Activated T-cell treated with anti-CD3 and anti-CD28 coated beads, Interleukin-2, amount 50 U/mL, for 72 hours (primary cell): ENCODE measurements around the gene MCUB. TPM values are rescaled to one million over a fixed set of nuclear protein-coding genes. Genes with fewer than 3 reads are reported as not detected.

Experiments used
- ATAC-seq, 2 donors: fragments of 150-1000 bp; cut with Tn5 transposase; replicated peaks in 1 of 2; 2 replicates each; pipeline ENCODE4 v1.10.0; 2021; ENCODE audit warnings: moderate library complexity in 2 of 2, mild to moderate bottlenecking in 1 of 2
- DNase-seq, 2 donors: peaks; one replicate each; pipeline ENCODE4 v3.0.0; 2021 to 2022; ENCODE audit warnings: mixed read lengths in 1 of 2
- H3K27ac Mint-ChIP-seq: one replicate; pipeline ENCODE4 v1.8.0; 2022; ENCODE audit warnings: mild to moderate bottlenecking, moderate library complexity, mixed read lengths
- H3K27me3 Mint-ChIP-seq: one replicate; pipeline ENCODE4 v1.8.0; 2022; ENCODE audit warnings: low read depth, mixed read lengths
- H3K36me3 Mint-ChIP-seq, 2 donors: one replicate each; pipeline ENCODE4 v1.8.0; 2022; ENCODE audit warnings: mixed read lengths in 2 of 2, mild to moderate bottlenecking in 1 of 2; ENCODE audit not compliant: insufficient read depth in 2 of 2
- H3K4me1 Mint-ChIP-seq: one replicate; pipeline ENCODE4 v1.8.0; 2022; ENCODE audit warnings: low read depth, mixed read lengths
- H3K4me3 Mint-ChIP-seq, 2 donors: one replicate each; pipeline ENCODE4 v1.8.0; 2022; ENCODE audit warnings: mild to moderate bottlenecking in 2 of 2, mixed read lengths in 2 of 2, moderate library complexity in 2 of 2
- H3K9me3 Mint-ChIP-seq, 2 donors: one replicate each; pipeline ENCODE4 v1.8.0; 2022; ENCODE audit warnings: mixed read lengths in 2 of 2
- total RNA-seq, 2 donors: library from RNA; stranded (reverse); gene quantifications; one replicate each; pipeline ENCODE4 v1.2.3, GENCODE V29; 2022

The MCUB gene
- total RNA-seq, 2 donors from 2014 or later = 43.8 to 52.0 TPM

DNA sequence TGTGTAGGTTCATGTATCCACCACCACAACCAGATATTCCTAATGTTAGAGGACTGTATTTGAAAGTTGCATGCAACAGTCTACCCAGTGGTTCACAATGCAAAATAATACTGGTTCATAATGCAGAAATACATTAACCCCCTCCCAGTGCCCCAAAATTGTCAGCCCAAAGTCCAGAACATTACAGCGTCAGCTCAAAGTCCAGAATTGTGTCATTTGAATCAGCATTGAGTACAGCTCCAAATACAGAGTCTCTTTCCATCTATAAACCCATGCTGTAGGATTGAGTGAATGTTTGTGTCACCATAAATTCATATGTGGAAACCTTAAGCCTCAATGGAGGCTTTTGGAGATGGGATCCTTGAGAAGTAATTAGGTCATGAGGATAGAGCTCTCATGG, 54.0 kb downstream of the MCUB start:
- Mint-ChIP-seq H3K4me1 (peaks cover 26% of the 10 kb centered on the region), H3K27ac (no peak overlapping the region), H3K9me3 (peaks cover 1 to 3% of the 10 kb centered on the region in 2 donors), H3K4me3 (no peak overlapping the region), H3K27me3 (no peaks in the 10 kb centered on the region), H3K36me3 (peaks cover 0 to 13% of the 10 kb centered on the region in 2 donors)
- ATAC-seq (no peak), DNase-seq (no peak)

DNA sequence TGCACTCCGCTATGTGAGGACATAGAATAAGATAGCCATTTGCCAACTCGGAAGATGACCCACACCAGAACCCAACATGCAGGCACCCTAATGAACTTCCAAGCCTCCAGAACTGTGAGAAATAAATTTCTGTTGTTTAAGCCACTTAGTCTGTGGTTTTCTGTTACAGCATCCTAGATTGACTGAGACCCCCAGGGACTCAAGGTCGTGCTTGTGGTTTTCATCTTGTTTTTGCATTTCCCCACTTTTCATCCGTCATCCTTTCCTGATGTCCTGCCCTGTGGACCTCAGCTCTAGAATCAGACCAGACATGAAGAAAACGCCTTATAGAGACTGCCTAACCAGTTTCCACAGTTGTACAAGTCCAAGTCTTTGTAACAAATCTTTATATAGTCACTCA, 54.4 kb downstream of the MCUB start:
- DNase-seq (no peak), ATAC-seq (no peak)
- Mint-ChIP-seq H3K27me3 (no peaks in the 10 kb centered on the region), H3K9me3 (peaks cover under 1 to 3% of the 10 kb centered on the region in 2 donors), H3K36me3 (peaks cover 0 to 13% of the 10 kb centered on the region in 2 donors), H3K4me3 (no peak overlapping the region), H3K27ac (no peak overlapping the region), H3K4me1 (peaks cover 23% of the 10 kb centered on the region)

DNA sequence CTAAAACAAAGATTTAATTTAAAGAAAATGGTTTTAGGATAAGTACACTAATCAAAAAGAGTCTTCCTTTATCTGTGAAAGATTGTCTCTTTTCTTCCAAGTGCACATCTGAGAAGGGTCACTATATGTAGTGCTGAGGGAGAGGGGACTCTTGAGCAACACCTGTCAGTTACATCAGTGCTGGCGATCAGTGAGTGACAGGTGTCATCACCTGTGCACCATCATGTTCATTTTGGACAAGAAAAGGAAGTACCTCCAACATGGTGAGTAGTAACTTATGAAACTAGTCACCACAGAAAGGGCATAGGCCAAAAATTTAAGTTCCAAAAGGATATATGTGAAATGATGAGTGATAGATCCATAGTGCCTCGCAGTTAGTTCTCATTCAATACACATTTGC, 55.7 kb downstream of the MCUB start:
- Mint-ChIP-seq H3K27me3 (no peaks in the 10 kb centered on the region), H3K4me3 (no peak overlapping the region), H3K4me1 (peaks cover 16% of the 10 kb centered on the region)

GRCh38 chr4:109616243-109616642, 56.2 kb downstream of the MCUB start:
- Mint-ChIP-seq H3K36me3 (peaks cover 0 to 3% of the 10 kb centered on the region in 2 donors), H3K4me1 (peaks cover 16% of the 10 kb centered on the region), H3K4me3 (no peak overlapping the region), H3K27me3 (no peaks in the 10 kb centered on the region), H3K9me3 (peaks cover 0 to 3% of the 10 kb centered on the region in 2 donors), H3K27ac (no peak overlapping the region)
- ATAC-seq (no peak), DNase-seq (no peak)

More for the DNA sequence above, 55.7 kb downstream of the MCUB start:
- no peak overlapping the region for H3K27ac Mint-ChIP-seq
- DNase-seq (no peak), ATAC-seq (no peak)
- H3K9me3 Mint-ChIP-seq = peaks cover 0 to 3% of the 10 kb centered on the region in 2 donors
- H3K36me3 Mint-ChIP-seq = peaks cover 0 to 3% of the 10 kb centered on the region in 2 donors

GRCh38 chr4:109622626-109623025, 62.6 kb downstream of the MCUB start:
- ATAC-seq (no peak), DNase-seq (no peak)
- Mint-ChIP-seq H3K27ac (no peak overlapping the region), H3K9me3 (no peaks in the 10 kb centered on the region), H3K36me3 (peaks cover 2% of the 10 kb centered on the region in 2 donors), H3K27me3 (no peaks in the 10 kb centered on the region), H3K4me1 (peaks cover 23% of the 10 kb centered on the region), H3K4me3 (no peak overlapping the region)

GRCh38 chr4:109624536-109624935, 64.5 kb downstream of the MCUB start:
- Mint-ChIP-seq H3K27ac (no peak overlapping the region), H3K27me3 (no peaks in the 10 kb centered on the region), H3K4me3 (no peak overlapping the region)

DNA sequence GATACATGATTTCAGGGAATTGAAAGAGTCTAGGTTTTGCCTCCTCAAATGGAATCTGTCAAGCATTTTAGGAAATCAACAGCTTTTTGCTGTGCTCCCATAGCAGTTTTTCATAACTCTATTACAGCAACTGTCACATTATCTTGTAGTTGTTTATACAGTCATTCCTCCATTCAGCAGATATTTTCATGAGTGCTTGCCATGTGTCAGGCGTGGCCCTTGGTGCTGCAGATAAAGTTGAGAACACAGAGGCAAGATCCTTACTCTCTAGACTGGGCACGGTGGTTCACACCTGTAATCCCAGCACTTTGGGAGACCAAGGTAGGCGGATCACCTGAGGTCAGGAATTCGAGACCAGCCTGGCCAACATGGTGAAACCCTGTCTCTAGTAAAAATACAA, 67.3 kb downstream of the MCUB start:
- H3K9me3 Mint-ChIP-seq = no peaks in the 10 kb centered on the region
- H3K4me3 Mint-ChIP-seq = no peak overlapping the region
- DNase-seq (no peak), ATAC-seq (no peak)
- no peak overlapping the region for H3K27ac Mint-ChIP-seq
- no peaks in the 10 kb centered on the region for H3K27me3 Mint-ChIP-seq
- H3K36me3 Mint-ChIP-seq = peaks cover 2% of the 10 kb centered on the region in 2 donors
- H3K4me1 Mint-ChIP-seq = peaks cover 45% of the 10 kb centered on the region

More at GRCh38 chr4:109624536-109624935, 64.5 kb downstream of the MCUB start:
- ATAC-seq (no peak), DNase-seq (no peak)
- peaks cover 2% of the 10 kb centered on the region in 2 donors for H3K36me3 Mint-ChIP-seq
- peaks cover 28% of the 10 kb centered on the region for H3K4me1 Mint-ChIP-seq
- H3K9me3 Mint-ChIP-seq = no peaks in the 10 kb centered on the region

DNA sequence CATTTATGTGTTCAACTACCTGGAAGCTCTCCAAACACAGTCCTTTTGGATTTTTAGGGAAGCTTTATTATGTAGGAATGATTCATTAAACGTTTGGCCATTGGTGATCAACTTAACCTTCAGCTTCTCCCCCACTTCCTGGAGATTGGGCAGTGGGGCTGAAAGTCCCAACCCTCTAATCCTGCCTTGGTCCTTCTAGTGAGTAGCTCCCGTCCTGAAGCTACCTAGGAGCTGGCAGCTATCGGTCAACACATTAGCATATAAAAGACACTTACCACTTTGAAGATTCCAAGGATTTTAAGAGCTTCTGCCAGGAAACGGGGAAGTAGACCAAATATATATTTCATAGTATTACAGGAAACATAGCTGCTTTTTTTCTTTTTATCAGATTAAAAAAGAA, 69.7 kb downstream of the MCUB start:
- Mint-ChIP-seq H3K9me3 (no peaks in the 10 kb centered on the region), H3K36me3 (peaks cover 0 to 2% of the 10 kb centered on the region in 2 donors), H3K27ac (no peak overlapping the region), H3K4me1 (peaks cover 29% of the 10 kb centered on the region), H3K4me3 (no peak overlapping the region), H3K27me3 (no peaks in the 10 kb centered on the region)
- ATAC-seq = no peak
- no peak for DNase-seq

DNA sequence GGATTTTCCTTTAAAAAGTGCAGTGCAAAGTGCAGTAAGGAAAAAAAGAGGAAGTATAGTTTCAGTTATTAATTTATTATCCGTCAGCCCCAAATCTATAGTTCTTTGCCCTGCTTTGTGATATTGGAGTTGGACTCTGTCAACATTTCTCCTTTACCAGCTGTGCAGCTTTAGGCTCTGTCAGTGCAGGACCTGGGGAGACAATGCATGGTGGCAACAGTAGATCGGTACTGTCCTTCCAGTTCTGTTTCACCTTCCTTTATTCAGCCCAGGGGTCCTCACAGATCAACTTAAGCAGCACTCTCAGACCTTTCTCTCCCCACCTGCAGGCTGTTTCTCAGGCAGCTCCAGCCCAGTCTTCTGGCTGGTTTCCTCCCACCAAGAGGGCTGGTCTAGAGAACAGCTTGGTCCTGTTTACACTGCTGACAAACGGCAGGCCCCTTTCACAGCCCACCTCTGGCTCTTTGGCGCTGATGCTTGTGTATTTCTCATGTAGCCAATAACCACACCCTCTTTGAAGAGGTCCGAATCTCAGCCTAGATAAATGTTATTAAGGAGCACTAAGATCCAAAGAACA, 71.6 kb downstream of the MCUB start:
- peaks cover 34% of the 10 kb centered on the region for H3K4me1 Mint-ChIP-seq
- H3K4me3 Mint-ChIP-seq = peak overlapping the region; percentile 50 to 51
- H3K27ac Mint-ChIP-seq = peak overlapping the region; percentile 25
- DNase-seq (no peak), ATAC-seq (peak; percentile 39 to 44)
- no peaks in the 10 kb centered on the region for H3K27me3 Mint-ChIP-seq
- H3K9me3 Mint-ChIP-seq = peaks cover 0 to 4% of the 10 kb centered on the region in 2 donors
- H3K36me3 Mint-ChIP-seq = peaks cover 2 to 10% of the 10 kb centered on the region in 2 donors

GRCh38 chr4:109640644-109641043, 80.6 kb downstream of the MCUB start:
- ATAC-seq = no peak
- DNase-seq = no peak
- H3K4me3 Mint-ChIP-seq = peak overlapping the region in 1 of 2 donors; percentile 16
- peaks cover 27% of the 10 kb centered on the region for H3K4me1 Mint-ChIP-seq
- peak overlapping the region; percentile 72 for H3K27ac Mint-ChIP-seq
- peaks cover 9 to 17% of the 10 kb centered on the region in 2 donors for H3K36me3 Mint-ChIP-seq
- no peaks in the 10 kb centered on the region for H3K27me3 Mint-ChIP-seq
- peaks cover 5 to 7% of the 10 kb centered on the region in 2 donors for H3K9me3 Mint-ChIP-seq

GRCh38 chr4:109645874-109646710, 86.0 kb downstream of the MCUB start:
- no peak overlapping the region for H3K4me3 Mint-ChIP-seq
- H3K36me3 Mint-ChIP-seq = peaks cover 4 to 5% of the 10 kb centered on the region in 2 donors
- no peak overlapping the region for H3K27ac Mint-ChIP-seq
- peaks cover 46% of the 10 kb centered on the region for H3K4me1 Mint-ChIP-seq
- H3K27me3 Mint-ChIP-seq = no peaks in the 10 kb centered on the region
- H3K9me3 Mint-ChIP-seq = peaks cover 0 to 4% of the 10 kb centered on the region in 2 donors
- ATAC-seq = peak; percentile 44 to 50
- no peak for DNase-seq

GRCh38 chr4:109648266-109648996, 88.4 kb downstream of the MCUB start:
- DNase-seq (no peak), ATAC-seq (peak; percentile 20 to 39)
- Mint-ChIP-seq H3K27ac (peak overlapping the region; percentile 81), H3K36me3 (peaks cover 10 to 14% of the 10 kb centered on the region in 2 donors), H3K4me3 (peak overlapping the region; percentile 35 to 79), H3K4me1 (peaks cover 32% of the 10 kb centered on the region), H3K27me3 (no peaks in the 10 kb centered on the region), H3K9me3 (peaks cover 4 to 9% of the 10 kb centered on the region in 2 donors)
